ENCODE data around the gene ARFIP2. TPM values are rescaled to one million over a fixed set of nuclear protein-coding genes. Genes with fewer than 3 reads are reported as not detected.

ARFIP2 gene
- total and polyA plus RNA-seq, 8 donors, result 44.0 to 91.1 (median 68.8) TPM

DNA sequence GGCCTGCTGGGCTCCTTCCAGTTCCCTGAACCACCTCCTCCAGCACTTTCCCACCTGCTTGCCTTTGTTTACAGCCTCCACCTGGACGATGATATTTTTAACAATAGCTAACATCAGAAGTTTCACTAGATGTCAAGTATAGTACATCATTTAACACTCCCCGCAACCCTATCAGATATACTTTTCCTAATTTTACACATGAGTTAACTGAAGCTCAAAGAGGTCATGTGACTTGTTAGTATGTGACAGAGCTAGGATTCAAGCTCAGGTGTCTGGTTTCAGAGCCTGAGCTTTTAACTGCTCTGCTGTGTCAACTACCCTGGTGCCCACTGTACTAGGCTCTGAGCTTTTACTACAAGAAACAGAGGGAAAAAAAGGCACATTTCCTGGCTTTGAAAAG lies 26.1 kb downstream of the ARFIP2 start:
- 42 to 73% (median 72%) methylated on average over 2 of the region's 2 CpGs for WGBS, 5 donors
- TF ChIP-seq POLR2AphosphoS5 (IDR thresholded peaks at IDR 0.05), result no peak
- TF ChIP-seq POLR2A (IDR thresholded peaks at IDR 0.05), result no peak
- TF ChIP-seq CTCF (IDR thresholded peaks at IDR 0.05), result no peak
- Histone ChIP-seq H3K4me3 (no peak overlapping the region), H3K9me3 (no peaks in the 10 kb centered on the region), H3K4me1 (no peaks in the 10 kb centered on the region), H3K27me3 (no peaks in the 10 kb centered on the region), H3K36me3 (peaks cover 69 to 100% (median 100%) of the 10 kb centered on the region in 4 donors), H3K27ac (no peak overlapping the region)
- intact Hi-C loops (cut with DNase I; ENCODE audit: low total_unique reads), result no loop called here
- no peak for DNase-seq

DNA sequence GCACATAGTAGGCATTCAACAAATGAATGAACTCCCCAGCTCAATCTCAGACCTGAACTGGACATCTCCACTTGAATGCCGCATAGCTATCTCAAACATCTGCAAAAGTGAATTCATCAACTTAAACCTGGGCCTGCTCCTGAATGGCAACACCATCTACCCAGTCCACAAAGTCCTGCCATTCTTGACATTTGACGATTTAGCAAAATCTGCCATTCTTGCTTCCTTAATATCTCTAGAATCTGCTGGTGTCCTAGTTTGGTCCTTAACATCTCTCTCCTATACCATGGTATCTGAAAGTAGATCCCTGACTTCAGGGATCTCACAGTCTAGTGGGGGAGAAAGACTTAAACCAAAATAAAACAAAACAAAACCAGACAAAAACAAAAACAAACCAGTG lies 28.0 kb downstream of the ARFIP2 start:
- no peak overlapping the region for H3K4me3 ChIP-seq
- H3K9me3 ChIP-seq, result no peaks in the 10 kb centered on the region
- no peak for TF ChIP-seq POLR2AphosphoS5 (IDR thresholded peaks at IDR 0.05)
- no peak for TF ChIP-seq EP300 (IDR thresholded peaks at IDR 0.05)
- TF ChIP-seq CTCF (IDR thresholded peaks at IDR 0.05), result no peak
- no peak for TF ChIP-seq POLR2A (IDR thresholded peaks at IDR 0.05)
- WGBS, 5 donors, result 89 to 94% (median 92%) methylated on average over 2 of the region's 2 CpGs
- H3K27me3 ChIP-seq, result no peaks in the 10 kb centered on the region
- peaks cover 73 to 100% (median 100%) of the 10 kb centered on the region in 4 donors for H3K36me3 ChIP-seq
- H3K27ac ChIP-seq, result no peak overlapping the region
- no peak for DNase-seq
- intact Hi-C loops (cut with DNase I; ENCODE audit: low total_unique reads), result no loop called here
- H3K4me1 ChIP-seq, result no peaks in the 10 kb centered on the region

- 81 to 93% (median 90%) methylated on average over 3 of the region's 3 CpGs for WGBS, 5 donors
- H3K4me3 ChIP-seq, result no peak overlapping the region
- H3K4me1 ChIP-seq, result no peaks in the 10 kb centered on the region
- TF ChIP-seq POLR2A (IDR thresholded peaks at IDR 0.05), result no peak
- no peak for TF ChIP-seq CTCF (IDR thresholded peaks at IDR 0.05)
- no peak for TF ChIP-seq EP300 (IDR thresholded peaks at IDR 0.05)
- no peak for TF ChIP-seq POLR2AphosphoS5 (IDR thresholded peaks at IDR 0.05)
- intact Hi-C loops (cut with DNase I; ENCODE audit: low total_unique reads), result no loop called here
- no peak for DNase-seq
- no peak overlapping the region for H3K27ac ChIP-seq
- H3K9me3 ChIP-seq, result no peaks in the 10 kb centered on the region
- peaks cover 64 to 100% (median 98%) of the 10 kb centered on the region in 4 donors for H3K36me3 ChIP-seq
- H3K27me3 ChIP-seq, result no peaks in the 10 kb centered on the region
These were observed 28.9 kb downstream of the ARFIP2 start for GRCh38 chr11:6452219-6452618.

DNA sequence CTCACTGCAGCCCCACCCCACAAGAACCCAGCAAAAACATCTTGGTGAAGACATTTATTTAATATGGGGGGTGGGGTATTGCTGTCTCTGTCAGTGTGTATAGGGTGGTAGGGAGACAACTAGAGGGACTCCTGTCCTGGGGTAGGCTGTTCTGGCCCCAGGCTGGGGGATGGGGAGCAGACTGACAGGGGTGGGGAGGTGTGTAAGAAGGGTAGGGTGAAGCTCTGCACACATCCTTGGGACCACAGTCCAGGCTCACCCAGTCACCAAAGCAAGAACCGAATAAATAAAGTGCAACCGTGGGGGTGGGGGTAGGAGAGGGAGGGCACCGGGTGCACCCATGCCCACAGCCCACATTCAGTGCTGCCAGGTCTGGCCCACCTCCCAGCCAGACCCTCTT lies 32.6 kb downstream of the ARFIP2 start:
- WGBS, 5 donors, result 89 to 94% (median 92%) methylated on average over 3 of the region's 3 CpGs
- H3K4me3 ChIP-seq, result no peak overlapping the region

More for the DNA sequence above, 32.6 kb downstream of the ARFIP2 start:
- no peak for DNase-seq
- TF ChIP-seq EP300 (IDR thresholded peaks at IDR 0.05) (no peak), POLR2A (IDR thresholded peaks at IDR 0.05) (no peak), POLR2AphosphoS5 (IDR thresholded peaks at IDR 0.05) (no peak), CTCF (IDR thresholded peaks at IDR 0.05) (no peak)
- H3K27me3 ChIP-seq, result no peaks in the 10 kb centered on the region
- no peaks in the 10 kb centered on the region for H3K4me1 ChIP-seq
- H3K27ac ChIP-seq, result no peak overlapping the region
- peaks cover 28 to 64% (median 62%) of the 10 kb centered on the region in 4 donors for H3K36me3 ChIP-seq
- no peaks in the 10 kb centered on the region for H3K9me3 ChIP-seq
- intact Hi-C loops (cut with DNase I; ENCODE audit: low total_unique reads), result no loop called here
